WERI-Rb-1 (cell line): ENCODE data around the gene BCAM.

Experiments
- DNase-seq: peaks from one replicate; pipeline ENCODE4 v3.0.0-alpha.2; 2020
- H3K27ac ChIP-seq: fragments of 250-450 bp; sonication (Bioruptor Pico); 2 replicates; pipeline ENCODE4 v1.5.1; 2020; ENCODE audit warnings: mild to moderate bottlenecking, moderate library complexity
- H3K27me3 ChIP-seq: fragments of 250-450 bp; sonication (Bioruptor Pico); 2 replicates; pipeline ENCODE4 v1.5.1; 2021; ENCODE audit warnings: mild to moderate bottlenecking, low read depth, moderate library complexity; ENCODE audit not compliant: insufficient read depth, severe bottlenecking
- H3K36me3 ChIP-seq: fragments of 250-450 bp; sonication (Bioruptor Pico); 2 replicates; pipeline ENCODE4 v1.5.1; 2020; ENCODE audit warnings: mild to moderate bottlenecking, moderate library complexity
- H3K4me3 ChIP-seq: 2 replicates; pipeline ENCODE4 v1.5.1; 2011; ENCODE audit warnings: low read depth, mild to moderate bottlenecking, control low read depth, low read length
- H3K9me3 ChIP-seq: fragments of 250-450 bp; sonication (Bioruptor Pico); 2 replicates; pipeline ENCODE4 v1.5.1; 2021; ENCODE audit warnings: mild to moderate bottlenecking, moderate library complexity; ENCODE audit not compliant: severe bottlenecking
- CTCF ChIP-seq: IDR thresholded peaks from 2 replicates; pipeline ENCODE4 v1.5.1; 2011; ENCODE audit warnings: low read depth, mild to moderate bottlenecking, control low read depth, inconsistent platforms, low read length

The BCAM gene

GRCh38 chr19:44848036-44848811, 39.3 kb downstream of the BCAM start:
- Histone ChIP-seq H3K4me3 (peak overlapping the region; percentile 94), H3K27ac (peak overlapping the region; percentile 96)

GRCh38 chr19:44848812-44849447, 40.0 kb downstream of the BCAM start:
- Histone ChIP-seq H3K27ac (peak overlapping the region; percentile 96), H3K9me3 (no peaks in the 10 kb centered on the region), H3K36me3 (peaks cover 9% of the 10 kb centered on the region), H3K4me3 (peak overlapping the region; percentile 94), H3K27me3 (no peaks in the 10 kb centered on the region)
- peak; percentile 77 for DNase-seq
- TF ChIP-seq CTCF, result no peak

More at GRCh38 chr19:44848036-44848811, 39.3 kb downstream of the BCAM start:
- H3K27me3 ChIP-seq, result no peaks in the 10 kb centered on the region
- no peaks in the 10 kb centered on the region for H3K9me3 ChIP-seq
- DNase-seq, result peak; percentile 57
- 0 out of 2 replicates have a peak, but pooled peaks cover 3% of the 10 kb centered on the region for H3K36me3 ChIP-seq
- TF ChIP-seq CTCF, result no peak

- Histone ChIP-seq H3K9me3 (no peaks in the 10 kb centered on the region), H3K27me3 (no peaks in the 10 kb centered on the region), H3K27ac (peak overlapping the region; percentile 96), H3K36me3 (peaks cover 15% of the 10 kb centered on the region), H3K4me3 (no peak overlapping the region)
- DNase-seq, result peak; percentile 72
- no peak for TF ChIP-seq CTCF
Measured at GRCh38 chr19:44850641-44851109, 41.8 kb downstream of the BCAM start.

- no peak for TF ChIP-seq CTCF
- DNase-seq, result no peak
- Histone ChIP-seq H3K36me3 (peaks cover 18% of the 10 kb centered on the region), H3K27me3 (no peaks in the 10 kb centered on the region), H3K4me3 (no peak overlapping the region), H3K27ac (peak overlapping the region; percentile 96), H3K9me3 (no peaks in the 10 kb centered on the region)
Measured at GRCh38 chr19:44851427-44851826, 42.5 kb downstream of the BCAM start.

- peaks cover 23% of the 10 kb centered on the region for H3K36me3 ChIP-seq
- no peak overlapping the region for H3K4me3 ChIP-seq
Measured at GRCh38 chr19:44855606-44856005, 46.7 kb downstream of the BCAM start.

More at GRCh38 chr19:44855606-44856005, 46.7 kb downstream of the BCAM start:
- no peaks in the 10 kb centered on the region for H3K9me3 ChIP-seq
- H3K27me3 ChIP-seq, result no peaks in the 10 kb centered on the region
- no peak for DNase-seq
- H3K27ac ChIP-seq, result no peak overlapping the region
- no peak for TF ChIP-seq CTCF
